OCI-LY3 (cell line): ENCODE data around the gene LSMEM2.

Experiments used
- H2AFZ ChIP-seq: fragments of 200-600, 300-600 bp; shearing (Covaris generic); 2 replicates; pipeline ENCODE4 v1.6.0; 2014; ENCODE audit warnings: antibody characterized with exemption, low read depth, low read length
- H3K27ac ChIP-seq: fragments of 200-600, 300-600 bp; sonication (generic); 2 replicates; pipeline ENCODE4 v1.5.1; 2014; ENCODE audit warnings: mild to moderate bottlenecking, low read length, moderate library complexity, mixed read lengths
- H3K27me3 ChIP-seq: fragments of 200-600, 300-600 bp; sonication (generic); 2 replicates; pipeline ENCODE4 v1.6.1; 2014; ENCODE audit warnings: low read depth, low read length, mixed read lengths
- H3K36me3 ChIP-seq: fragments of 200-600, 300-600 bp; sonication (generic); replicated peaks from 2 replicates; pipeline ENCODE3; 2014; ENCODE audit warnings: low read depth, low read length, mixed read lengths
- H3K4me1 ChIP-seq: fragments of 300-600, 200-600 bp; sonication (generic); 2 replicates; pipeline ENCODE4 v1.6.1; 2014; ENCODE audit warnings: low read length, mixed read lengths
- H3K4me2 ChIP-seq: fragments of 200-600, 300-600 bp; sonication (generic); 2 replicates; pipeline ENCODE4 v1.6.1; 2014; ENCODE audit warnings: low read length, mixed read lengths
- H3K4me3 ChIP-seq: fragments of 300-600, 200-600 bp; sonication (generic); 2 replicates; pipeline ENCODE4 v1.5.1; 2014; ENCODE audit warnings: antibody characterized with exemption, mild to moderate bottlenecking, low read length, moderate library complexity
- H3K79me2 ChIP-seq: fragments of 300-600, 200-600 bp; shearing (Covaris generic); 2 replicates; pipeline ENCODE4 v1.6.1; 2014; ENCODE audit warnings: mild to moderate bottlenecking, low read length, mixed read lengths
- H3K9ac ChIP-seq: fragments of 300-600, 200-600 bp; shearing (Covaris generic); 2 replicates; pipeline ENCODE4 v1.6.0; 2014; ENCODE audit warnings: mild to moderate bottlenecking, low read length, moderate library complexity
- H3K9me3 ChIP-seq: fragments of 200-600, 300-600 bp; shearing (Covaris generic); 2 replicates; pipeline ENCODE4 v1.6.1; 2014; ENCODE audit warnings: low read length, mixed read lengths; ENCODE audit not compliant: insufficient read depth
- H4K20me1 ChIP-seq: fragments of 200-600, 300-600 bp; sonication (generic); 2 replicates; pipeline ENCODE4 v1.6.1; 2016; ENCODE audit warnings: low read length, mixed read lengths; ENCODE audit not compliant: insufficient read depth
- EZH2phosphoT487 ChIP-seq: fragments of 200-600 bp; shearing (Covaris generic); IDR thresholded peaks from 2 replicates; pipeline ENCODE4 v1.6.1; 2018; ENCODE audit warnings: antibody characterized with exemption, mixed run types, low read depth
- TF ChIP-seq, protein P1 (sequence below): fragments of 200-600, 300-600 bp; sonication (generic); IDR thresholded peaks from 2 replicates; pipeline ENCODE4 v1.5.1; 2014; ENCODE audit warnings: antibody characterized with exemption, low read length, low read depth

The LSMEM2 gene

DNA sequence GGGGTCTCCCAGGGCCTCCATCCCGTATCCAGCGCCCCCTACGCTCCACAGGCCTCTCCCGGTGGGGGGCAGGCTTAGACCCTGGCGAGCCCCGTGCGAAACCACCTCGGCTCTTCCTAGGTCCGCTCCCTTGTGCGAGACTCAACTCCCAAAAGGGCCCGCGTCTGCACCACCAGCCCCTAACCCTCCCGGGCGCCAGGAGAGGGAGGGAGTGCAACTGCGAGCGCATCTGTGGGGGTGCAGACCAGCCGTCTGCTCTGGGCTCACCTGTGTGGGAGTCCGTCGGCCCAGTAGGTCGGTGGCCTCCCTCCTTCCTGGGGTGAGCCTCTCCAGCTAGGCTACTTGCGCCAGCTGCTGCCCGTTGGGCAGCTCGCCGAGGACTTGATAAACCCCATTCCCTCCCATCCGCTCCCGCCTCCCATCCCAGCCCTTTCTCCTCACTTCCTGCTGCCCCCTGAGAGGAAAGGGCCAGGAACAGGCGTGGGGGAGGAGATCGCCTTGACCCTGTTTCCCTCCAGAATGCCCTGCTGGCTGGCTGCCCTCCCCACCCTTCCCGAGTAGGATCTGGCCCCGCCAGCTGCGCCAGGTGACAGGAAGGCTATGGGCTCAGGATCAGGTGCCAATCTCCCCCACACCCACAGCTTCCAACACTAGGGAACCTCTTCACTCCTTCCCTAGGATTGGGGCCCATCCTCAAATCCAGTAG is 43.7 kb downstream of the LSMEM2 start, which contains the start of gene HYAL2:
TSS of gene HYAL2 (minus strand) at position 360 of the 706 bp plus-strand sequence. CDS start 2,256 bp downstream, outside the sequence.
- peaks cover 34% of the 10 kb centered on the region for H3K4me1 ChIP-seq
- TF ChIP-seq, protein P1, sequence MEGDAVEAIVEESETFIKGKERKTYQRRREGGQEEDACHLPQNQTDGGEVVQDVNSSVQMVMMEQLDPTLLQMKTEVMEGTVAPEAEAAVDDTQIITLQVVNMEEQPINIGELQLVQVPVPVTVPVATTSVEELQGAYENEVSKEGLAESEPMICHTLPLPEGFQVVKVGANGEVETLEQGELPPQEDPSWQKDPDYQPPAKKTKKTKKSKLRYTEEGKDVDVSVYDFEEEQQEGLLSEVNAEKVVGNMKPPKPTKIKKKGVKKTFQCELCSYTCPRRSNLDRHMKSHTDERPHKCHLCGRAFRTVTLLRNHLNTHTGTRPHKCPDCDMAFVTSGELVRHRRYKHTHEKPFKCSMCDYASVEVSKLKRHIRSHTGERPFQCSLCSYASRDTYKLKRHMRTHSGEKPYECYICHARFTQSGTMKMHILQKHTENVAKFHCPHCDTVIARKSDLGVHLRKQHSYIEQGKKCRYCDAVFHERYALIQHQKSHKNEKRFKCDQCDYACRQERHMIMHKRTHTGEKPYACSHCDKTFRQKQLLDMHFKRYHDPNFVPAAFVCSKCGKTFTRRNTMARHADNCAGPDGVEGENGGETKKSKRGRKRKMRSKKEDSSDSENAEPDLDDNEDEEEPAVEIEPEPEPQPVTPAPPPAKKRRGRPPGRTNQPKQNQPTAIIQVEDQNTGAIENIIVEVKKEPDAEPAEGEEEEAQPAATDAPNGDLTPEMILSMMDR, result no peak
- TF ChIP-seq EZH2phosphoT487, result no peak
- peak within 1 kb of the TSS; percentile 93 for H2AFZ ChIP-seq
- peaks cover 22% of the 10 kb centered on the region for H3K36me3 ChIP-seq
- H3K9me3 ChIP-seq, result no peaks in the 10 kb centered on the region
- H3K27ac ChIP-seq, result peak within 1 kb of the TSS; percentile 74
- peak within 1 kb of the TSS; percentile 84 for H3K4me3 ChIP-seq
- H3K4me2 ChIP-seq, result peak within 1 kb of the TSS; percentile 87
- no peaks in the 10 kb centered on the region for H3K27me3 ChIP-seq
- no peaks in the 10 kb centered on the region for H4K20me1 ChIP-seq
- peak within 1 kb of the TSS; percentile 86 for H3K9ac ChIP-seq
- peaks cover 29% of the 10 kb centered on the region for H3K79me2 ChIP-seq

- H3K79me2 ChIP-seq, result peaks cover 34% of the 10 kb centered on the region
These were observed 44.3 kb downstream of the LSMEM2 start for GRCh38 chr3:50323092-50323600.

DNA sequence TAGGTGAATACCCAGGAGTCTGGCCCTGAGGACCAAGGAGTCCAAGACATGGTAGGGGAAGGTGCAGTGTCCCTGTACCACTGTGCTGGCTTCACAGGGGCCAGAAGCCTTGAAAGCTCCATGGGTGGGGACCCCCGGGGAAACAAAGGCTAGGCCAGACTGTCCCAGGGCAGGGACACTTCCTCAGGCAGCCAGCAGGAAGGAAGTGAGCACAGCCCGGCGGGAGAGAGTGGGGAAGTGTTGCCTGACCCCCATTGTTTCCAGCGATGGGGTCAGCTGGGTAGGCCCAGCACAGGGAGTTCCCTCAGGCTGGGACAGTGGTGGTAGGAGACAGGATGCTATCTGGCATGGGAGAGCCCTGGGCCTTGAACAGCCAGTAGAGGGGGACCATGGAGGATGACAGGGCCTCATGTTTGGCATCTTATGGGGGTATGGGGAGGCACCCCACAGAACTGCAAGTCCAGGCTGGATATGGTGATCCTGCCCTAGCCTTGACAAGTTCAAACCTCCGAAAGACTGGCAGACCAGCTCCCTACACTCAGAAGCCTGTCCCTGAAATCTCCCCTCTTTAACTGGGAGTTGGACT is 44.8 kb downstream of the LSMEM2 start:
- Histone ChIP-seq H3K27me3 (no peaks in the 10 kb centered on the region), H3K9ac (no peak overlapping the region), H3K4me3 (no peak overlapping the region), H3K79me2 (peaks cover 34% of the 10 kb centered on the region), H3K4me1 (peaks cover 35% of the 10 kb centered on the region), H3K9me3 (no peaks in the 10 kb centered on the region), H4K20me1 (no peaks in the 10 kb centered on the region), H3K36me3 (peaks cover 16% of the 10 kb centered on the region), H3K27ac (no peak overlapping the region), H3K4me2 (no peak overlapping the region), H2AFZ (no peak overlapping the region)
- no peak for TF ChIP-seq EZH2phosphoT487
- TF ChIP-seq, protein P1, result no peak

More at GRCh38 chr3:50323092-50323600, 44.3 kb downstream of the LSMEM2 start:
- H3K4me1 ChIP-seq, result peaks cover 31% of the 10 kb centered on the region
- H3K9me3 ChIP-seq, result no peaks in the 10 kb centered on the region
- no peak overlapping the region for H2AFZ ChIP-seq
- no peak overlapping the region for H3K4me2 ChIP-seq
- peaks cover 18% of the 10 kb centered on the region for H3K36me3 ChIP-seq
- H3K27me3 ChIP-seq, result no peaks in the 10 kb centered on the region
- H3K27ac ChIP-seq, result no peak overlapping the region
- TF ChIP-seq, protein P1, result no peak
- no peak for TF ChIP-seq EZH2phosphoT487
- no peak overlapping the region for H3K9ac ChIP-seq
- no peaks in the 10 kb centered on the region for H4K20me1 ChIP-seq
- H3K4me3 ChIP-seq, result no peak overlapping the region

DNA sequence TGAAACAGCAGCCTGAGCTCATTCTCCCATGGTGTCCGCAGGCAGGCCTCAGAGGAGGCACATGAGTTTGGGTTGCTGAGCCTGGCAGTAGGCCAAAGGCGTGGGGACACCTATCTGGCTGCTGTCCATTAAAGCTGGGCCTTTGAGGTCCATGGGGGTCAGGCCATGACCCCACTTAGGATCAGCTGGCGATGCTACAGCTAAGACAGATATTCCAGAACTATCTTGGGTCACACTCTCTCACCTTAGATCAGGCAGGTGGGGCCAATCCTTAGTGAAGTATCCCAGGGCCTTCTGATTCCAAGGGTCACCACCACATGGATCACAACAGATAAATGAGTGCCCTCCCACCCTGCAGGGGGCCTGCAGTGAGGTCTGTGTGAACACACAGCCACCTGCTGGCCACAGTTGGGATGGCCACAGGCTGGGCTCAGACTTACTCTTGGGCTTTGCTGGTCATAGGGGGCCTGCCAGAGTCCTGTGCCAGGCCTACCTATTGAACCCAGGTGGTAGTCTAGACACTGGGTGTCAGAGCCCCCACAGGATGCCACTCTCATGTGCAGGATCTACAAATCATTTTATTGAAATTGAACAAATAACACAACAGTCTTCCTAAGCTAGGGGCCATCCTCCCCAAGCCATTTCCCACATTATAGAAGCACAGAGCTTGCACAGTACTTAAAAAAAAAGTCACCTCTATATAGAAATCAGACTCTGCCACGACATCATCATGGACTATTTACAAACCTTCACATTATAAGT is 45.6 kb downstream of the LSMEM2 start:
- H3K27me3 ChIP-seq, result no peaks in the 10 kb centered on the region
- H3K27ac ChIP-seq, result no peak overlapping the region
- H2AFZ ChIP-seq, result no peak overlapping the region
- peaks cover 11% of the 10 kb centered on the region for H3K36me3 ChIP-seq
- H4K20me1 ChIP-seq, result no peaks in the 10 kb centered on the region
- TF ChIP-seq, protein P1, result peak; percentile 86
- TF ChIP-seq EZH2phosphoT487, result no peak
- no peak overlapping the region for H3K4me3 ChIP-seq
- no peaks in the 10 kb centered on the region for H3K9me3 ChIP-seq
- peaks cover 33% of the 10 kb centered on the region for H3K79me2 ChIP-seq
- no peak overlapping the region for H3K9ac ChIP-seq
- H3K4me1 ChIP-seq, result peaks cover 35% of the 10 kb centered on the region
- no peak overlapping the region for H3K4me2 ChIP-seq
